ENCODE data around the gene CEP126.

DNA sequence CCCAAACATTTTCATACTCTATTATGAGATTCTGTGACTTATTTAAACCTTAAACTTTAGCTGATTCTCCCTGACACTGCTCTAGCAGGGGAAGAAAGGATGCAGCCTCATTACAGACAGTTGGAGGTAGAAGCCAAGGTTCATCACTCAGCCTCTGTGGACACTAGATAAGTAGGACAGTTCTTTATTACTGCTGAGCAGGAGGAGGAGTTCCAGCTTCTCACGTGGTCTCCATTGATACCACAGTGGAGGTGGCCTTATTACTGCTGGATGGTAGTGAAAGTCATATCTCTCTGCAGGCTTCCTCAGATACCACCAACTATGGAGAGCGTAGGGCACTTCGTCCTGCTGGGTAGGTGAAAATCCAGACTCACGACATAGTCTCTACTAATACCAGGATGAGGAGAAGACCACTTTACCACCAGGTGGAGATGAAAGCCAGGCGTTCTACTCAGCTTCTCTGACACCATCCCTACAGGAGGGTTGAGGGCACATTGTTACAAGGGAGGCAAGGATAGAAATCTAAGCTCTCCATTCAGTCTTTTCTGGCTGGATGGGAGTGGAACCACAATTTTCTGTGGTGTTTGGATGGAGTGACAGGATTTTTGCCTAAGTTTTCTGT is 14.6 kb downstream of the CEP126 start:
- TF ChIP-seq EZH2phosphoT487 (IDR thresholded peaks at IDR 0.05; ENCODE audit: unreplicated experiment) = no peak
- TF ChIP-seq, protein P1, sequence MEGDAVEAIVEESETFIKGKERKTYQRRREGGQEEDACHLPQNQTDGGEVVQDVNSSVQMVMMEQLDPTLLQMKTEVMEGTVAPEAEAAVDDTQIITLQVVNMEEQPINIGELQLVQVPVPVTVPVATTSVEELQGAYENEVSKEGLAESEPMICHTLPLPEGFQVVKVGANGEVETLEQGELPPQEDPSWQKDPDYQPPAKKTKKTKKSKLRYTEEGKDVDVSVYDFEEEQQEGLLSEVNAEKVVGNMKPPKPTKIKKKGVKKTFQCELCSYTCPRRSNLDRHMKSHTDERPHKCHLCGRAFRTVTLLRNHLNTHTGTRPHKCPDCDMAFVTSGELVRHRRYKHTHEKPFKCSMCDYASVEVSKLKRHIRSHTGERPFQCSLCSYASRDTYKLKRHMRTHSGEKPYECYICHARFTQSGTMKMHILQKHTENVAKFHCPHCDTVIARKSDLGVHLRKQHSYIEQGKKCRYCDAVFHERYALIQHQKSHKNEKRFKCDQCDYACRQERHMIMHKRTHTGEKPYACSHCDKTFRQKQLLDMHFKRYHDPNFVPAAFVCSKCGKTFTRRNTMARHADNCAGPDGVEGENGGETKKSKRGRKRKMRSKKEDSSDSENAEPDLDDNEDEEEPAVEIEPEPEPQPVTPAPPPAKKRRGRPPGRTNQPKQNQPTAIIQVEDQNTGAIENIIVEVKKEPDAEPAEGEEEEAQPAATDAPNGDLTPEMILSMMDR (conservative IDR thresholded peaks at IDR 0.05; ENCODE audit: low read depth in 2 of 2) = no peak
- no peak for TF ChIP-seq ZNF331 (CRISPR knock-in tag; IDR thresholded peaks at IDR 0.05; ENCODE audit: low read depth)
- no peak for TF ChIP-seq POLR2AphosphoS5 (IDR thresholded peaks at IDR 0.05; ENCODE audit: low read depth)
- no peak for TF ChIP-seq EZH2 (IDR thresholded peaks at IDR 0.05; ENCODE audit: low read depth, unreplicated experiment)
- TF ChIP-seq, protein P2, sequence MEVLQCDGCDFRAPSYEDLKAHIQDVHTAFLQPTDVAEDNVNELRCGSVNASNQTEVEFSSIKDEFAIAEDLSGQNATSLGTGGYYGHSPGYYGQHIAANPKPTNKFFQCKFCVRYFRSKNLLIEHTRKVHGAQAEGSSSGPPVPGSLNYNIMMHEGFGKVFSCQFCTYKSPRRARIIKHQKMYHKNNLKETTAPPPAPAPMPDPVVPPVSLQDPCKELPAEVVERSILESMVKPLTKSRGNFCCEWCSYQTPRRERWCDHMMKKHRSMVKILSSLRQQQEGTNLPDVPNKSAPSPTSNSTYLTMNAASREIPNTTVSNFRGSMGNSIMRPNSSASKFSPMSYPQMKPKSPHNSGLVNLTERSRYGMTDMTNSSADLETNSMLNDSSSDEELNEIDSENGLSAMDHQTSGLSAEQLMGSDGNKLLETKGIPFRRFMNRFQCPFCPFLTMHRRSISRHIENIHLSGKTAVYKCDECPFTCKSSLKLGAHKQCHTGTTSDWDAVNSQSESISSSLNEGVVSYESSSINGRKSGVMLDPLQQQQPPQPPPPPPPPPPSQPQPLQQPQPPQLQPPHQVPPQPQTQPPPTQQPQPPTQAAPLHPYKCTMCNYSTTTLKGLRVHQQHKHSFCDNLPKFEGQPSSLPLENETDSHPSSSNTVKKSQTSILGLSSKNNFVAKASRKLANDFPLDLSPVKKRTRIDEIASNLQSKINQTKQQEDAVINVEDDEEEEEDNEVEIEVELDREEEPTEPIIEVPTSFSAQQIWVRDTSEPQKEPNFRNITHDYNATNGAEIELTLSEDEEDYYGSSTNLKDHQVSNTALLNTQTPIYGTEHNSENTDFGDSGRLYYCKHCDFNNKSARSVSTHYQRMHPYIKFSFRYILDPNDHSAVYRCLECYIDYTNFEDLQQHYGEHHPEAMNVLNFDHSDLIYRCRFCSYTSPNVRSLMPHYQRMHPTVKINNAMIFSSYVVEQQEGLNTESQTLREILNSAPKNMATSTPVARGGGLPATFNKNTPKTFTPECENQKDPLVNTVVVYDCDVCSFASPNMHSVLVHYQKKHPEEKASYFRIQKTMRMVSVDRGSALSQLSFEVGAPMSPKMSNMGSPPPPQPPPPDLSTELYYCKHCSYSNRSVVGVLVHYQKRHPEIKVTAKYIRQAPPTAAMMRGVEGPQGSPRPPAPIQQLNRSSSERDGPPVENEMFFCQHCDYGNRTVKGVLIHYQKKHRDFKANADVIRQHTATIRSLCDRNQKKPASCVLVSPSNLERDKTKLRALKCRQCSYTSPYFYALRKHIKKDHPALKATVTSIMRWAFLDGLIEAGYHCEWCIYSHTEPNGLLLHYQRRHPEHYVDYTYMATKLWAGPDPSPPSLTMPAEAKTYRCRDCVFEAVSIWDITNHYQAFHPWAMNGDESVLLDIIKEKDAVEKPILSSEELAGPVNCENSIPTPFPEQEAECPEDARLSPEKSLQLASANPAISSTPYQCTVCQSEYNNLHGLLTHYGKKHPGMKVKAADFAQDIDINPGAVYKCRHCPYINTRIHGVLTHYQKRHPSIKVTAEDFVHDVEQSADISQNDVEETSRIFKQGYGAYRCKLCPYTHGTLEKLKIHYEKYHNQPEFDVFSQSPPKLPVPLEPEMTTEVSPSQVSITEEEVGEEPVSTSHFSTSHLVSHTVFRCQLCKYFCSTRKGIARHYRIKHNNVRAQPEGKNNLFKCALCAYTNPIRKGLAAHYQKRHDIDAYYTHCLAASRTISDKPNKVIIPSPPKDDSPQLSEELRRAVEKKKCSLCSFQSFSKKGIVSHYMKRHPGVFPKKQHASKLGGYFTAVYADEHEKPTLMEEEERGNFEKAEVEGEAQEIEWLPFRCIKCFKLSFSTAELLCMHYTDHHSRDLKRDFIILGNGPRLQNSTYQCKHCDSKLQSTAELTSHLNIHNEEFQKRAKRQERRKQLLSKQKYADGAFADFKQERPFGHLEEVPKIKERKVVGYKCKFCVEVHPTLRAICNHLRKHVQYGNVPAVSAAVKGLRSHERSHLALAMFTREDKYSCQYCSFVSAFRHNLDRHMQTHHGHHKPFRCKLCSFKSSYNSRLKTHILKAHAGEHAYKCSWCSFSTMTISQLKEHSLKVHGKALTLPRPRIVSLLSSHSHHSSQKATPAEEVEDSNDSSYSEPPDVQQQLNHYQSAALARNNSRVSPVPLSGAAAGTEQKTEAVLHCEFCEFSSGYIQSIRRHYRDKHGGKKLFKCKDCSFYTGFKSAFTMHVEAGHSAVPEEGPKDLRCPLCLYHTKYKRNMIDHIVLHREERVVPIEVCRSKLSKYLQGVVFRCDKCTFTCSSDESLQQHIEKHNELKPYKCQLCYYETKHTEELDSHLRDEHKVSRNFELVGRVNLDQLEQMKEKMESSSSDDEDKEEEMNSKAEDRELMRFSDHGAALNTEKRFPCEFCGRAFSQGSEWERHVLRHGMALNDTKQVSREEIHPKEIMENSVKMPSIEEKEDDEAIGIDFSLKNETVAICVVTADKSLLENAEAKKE (CRISPR knock-in tag; IDR thresholded peaks at IDR 0.05) = no peak
- no peak for TF ChIP-seq JUNB (IDR thresholded peaks at IDR 0.05; ENCODE audit: unreplicated experiment)
- no peak for TF ChIP-seq CREB1 (CRISPR knock-in tag; IDR thresholded peaks at IDR 0.05; ENCODE audit: low read depth)

Measured in GM23338 (cell line).